Dendritic cell treated with granulocyte-macrophage colony-stimulating factor and Interleukin-4, amounts not matched to agents 40 ng/mL and 50 ng/mL, for 4 days (primary cell): ENCODE data around the gene PXDC1.
"Not testable (repeated sequence)": the region's sequence is repeated elsewhere in the genome, so short reads cannot be mapped to it uniquely, and the experiment has no call there.

Source experiments
- H3K27ac Mint-ChIP-seq: one replicate; pipeline ENCODE4 v1.8.0; 2022; ENCODE audit warnings: mild to moderate bottlenecking, mixed read lengths
- H3K27me3 Mint-ChIP-seq: one replicate; pipeline ENCODE4 v1.8.0; 2022; ENCODE audit warnings: mild to moderate bottlenecking, mixed read lengths
- H3K36me3 Mint-ChIP-seq: one replicate; pipeline ENCODE4 v1.8.0; 2022; ENCODE audit warnings: low read depth, mixed read lengths
- H3K4me1 Mint-ChIP-seq: one replicate; pipeline ENCODE4 v1.8.0; 2022; ENCODE audit warnings: low read depth, mixed read lengths
- H3K4me3 Mint-ChIP-seq: one replicate; pipeline ENCODE4 v1.8.0; 2022; ENCODE audit warnings: mild to moderate bottlenecking, moderate library complexity, mixed read lengths
- H3K9me3 Mint-ChIP-seq: one replicate; pipeline ENCODE4 v1.8.0; 2022; ENCODE audit warnings: mixed read lengths
- intact Hi-C: fragments of 100-400 bp; cut with micrococcal nuclease; formaldehyde crosslinking; loops from one replicate; pipeline ENCODE4 v1.15.0; 2022

Gene PXDC1

DNA sequence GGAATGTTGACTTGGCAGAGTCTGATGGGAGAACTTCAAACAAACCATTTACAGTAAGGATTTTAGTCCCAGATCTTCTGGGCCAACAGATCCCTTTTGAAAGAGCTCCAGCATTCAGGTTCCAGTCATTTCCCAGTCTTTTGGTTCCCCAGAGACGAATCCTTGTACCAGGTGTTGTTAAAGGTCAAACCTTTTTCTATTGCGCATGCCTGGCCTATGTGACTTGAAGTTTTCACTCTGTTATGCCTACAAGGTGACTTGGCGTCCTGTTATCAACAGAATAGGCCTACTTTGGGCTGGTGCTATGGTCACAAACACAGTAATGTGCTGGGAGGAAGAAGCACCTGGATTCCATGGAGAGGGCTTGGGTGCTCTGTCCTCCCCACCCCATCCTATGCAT, 52.3 kb downstream of the PXDC1 start:
- Mint-ChIP-seq H3K27ac (no peak overlapping the region), H3K36me3 (no peaks in the 10 kb centered on the region), H3K27me3 (peaks cover 11% of the 10 kb centered on the region), H3K4me3 (no peak overlapping the region), H3K9me3 (no peaks in the 10 kb centered on the region), H3K4me1 (no peaks in the 10 kb centered on the region)
- intact Hi-C loops = no loop called here

GRCh38 chr6:3698021-3698420, 53.5 kb downstream of the PXDC1 start:
- intact Hi-C loops = no loop called here
- H3K4me3 Mint-ChIP-seq = no peak overlapping the region
- H3K9me3 Mint-ChIP-seq = no peaks in the 10 kb centered on the region
- H3K27me3 Mint-ChIP-seq = peaks cover 11% of the 10 kb centered on the region
- no peaks in the 10 kb centered on the region for H3K4me1 Mint-ChIP-seq
- H3K27ac Mint-ChIP-seq = no peak overlapping the region
- no peaks in the 10 kb centered on the region for H3K36me3 Mint-ChIP-seq

DNA sequence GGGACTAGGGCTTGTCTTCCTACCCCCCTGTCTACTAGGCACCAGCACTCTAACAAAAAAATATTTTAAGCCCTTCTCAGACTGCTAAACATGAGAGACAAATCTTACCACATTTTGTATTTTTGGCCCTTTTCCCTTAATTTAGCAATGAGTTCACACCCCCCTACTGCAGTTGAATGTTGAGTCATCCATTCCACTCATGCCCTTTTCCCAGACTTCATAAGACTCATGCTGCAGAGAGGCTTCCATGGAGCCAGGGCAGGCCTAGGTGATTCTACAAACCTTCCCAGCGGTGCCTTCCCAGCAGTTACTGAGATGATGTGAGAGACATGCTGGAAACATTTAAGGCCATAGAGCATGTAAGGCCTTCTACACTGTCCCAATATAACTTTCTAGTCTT, 53.9 kb downstream of the PXDC1 start:
- no peaks in the 10 kb centered on the region for H3K36me3 Mint-ChIP-seq
- intact Hi-C loops = no loop called here
- H3K4me3 Mint-ChIP-seq = no peak overlapping the region
- H3K27ac Mint-ChIP-seq = no peak overlapping the region
- H3K4me1 Mint-ChIP-seq = no peaks in the 10 kb centered on the region
- no peaks in the 10 kb centered on the region for H3K9me3 Mint-ChIP-seq
- peaks cover 11% of the 10 kb centered on the region for H3K27me3 Mint-ChIP-seq

DNA sequence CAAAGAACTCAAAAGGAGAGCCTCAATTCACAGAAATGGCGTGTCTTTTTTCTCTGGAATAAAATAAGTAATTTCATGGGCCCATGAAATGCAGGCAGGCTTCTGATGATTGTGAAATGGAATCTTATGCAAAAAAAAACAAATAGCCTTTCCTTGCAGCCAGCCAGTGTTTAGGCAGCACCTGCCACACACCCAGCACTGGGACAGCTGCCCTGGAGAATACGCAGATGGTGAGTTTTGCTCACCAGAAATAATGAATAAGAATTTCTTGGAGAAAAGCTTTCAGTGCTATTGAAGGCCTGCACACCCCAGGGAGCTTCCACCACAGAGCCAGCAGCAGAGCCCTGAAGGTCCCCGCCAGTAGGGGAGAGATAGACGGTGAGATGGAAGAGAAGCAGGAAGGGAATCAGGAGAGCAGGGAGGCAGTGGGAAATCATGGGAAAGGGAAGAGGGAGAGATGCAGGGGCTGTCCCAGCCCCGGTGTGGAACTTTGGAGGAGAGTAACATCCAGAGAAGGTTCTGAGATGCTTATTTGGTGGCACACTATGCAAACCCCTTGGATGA, 54.9 kb downstream of the PXDC1 start:
- H3K9me3 Mint-ChIP-seq = no peaks in the 10 kb centered on the region
- H3K36me3 Mint-ChIP-seq = no peaks in the 10 kb centered on the region
- peaks cover 11% of the 10 kb centered on the region for H3K27me3 Mint-ChIP-seq
- intact Hi-C loops = no loop called here
- no peak overlapping the region for H3K27ac Mint-ChIP-seq
- no peaks in the 10 kb centered on the region for H3K4me1 Mint-ChIP-seq
- no peak overlapping the region for H3K4me3 Mint-ChIP-seq

DNA sequence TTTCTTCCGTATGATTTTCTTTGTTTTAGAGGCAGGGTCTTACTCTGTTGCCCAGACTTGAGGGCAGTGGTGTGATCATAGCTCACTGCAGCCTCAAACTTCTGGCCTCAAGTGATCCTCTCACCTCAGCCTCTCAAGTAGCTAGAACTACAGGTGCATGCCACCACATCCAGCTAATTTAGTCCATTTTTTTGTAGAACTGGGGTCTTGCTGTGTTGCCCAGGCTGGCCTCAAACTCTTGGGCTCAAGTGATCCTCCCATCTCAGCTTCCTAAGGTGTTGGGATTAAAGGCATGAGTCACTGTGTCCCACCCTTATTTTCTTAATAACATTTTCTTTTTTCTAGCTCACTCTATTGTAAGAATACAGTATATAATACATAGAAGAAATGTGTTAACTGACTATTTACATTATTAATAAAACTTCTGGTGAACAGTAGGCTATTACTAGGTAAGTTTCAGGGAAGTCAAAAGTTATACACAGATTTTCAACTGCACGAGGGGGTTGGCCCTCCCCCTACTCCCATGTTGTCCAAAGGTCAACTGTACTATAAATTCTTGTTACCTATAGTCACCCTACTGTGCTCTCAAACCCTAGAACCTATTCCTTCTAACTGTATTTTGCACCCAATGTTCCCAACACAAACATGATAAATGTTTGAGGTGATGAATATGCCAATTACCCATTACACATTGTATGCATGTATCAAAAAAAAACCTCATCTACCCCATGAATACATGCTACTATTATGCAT, 56.3 kb downstream of the PXDC1 start:
- Mint-ChIP-seq H3K27ac (no peak overlapping the region), H3K27me3 (peaks cover 11% of the 10 kb centered on the region), H3K4me1 (no peaks in the 10 kb centered on the region), H3K36me3 (no peaks in the 10 kb centered on the region), H3K9me3 (no peaks in the 10 kb centered on the region), H3K4me3 (no peak overlapping the region)
- intact Hi-C loops = no loop called here

DNA sequence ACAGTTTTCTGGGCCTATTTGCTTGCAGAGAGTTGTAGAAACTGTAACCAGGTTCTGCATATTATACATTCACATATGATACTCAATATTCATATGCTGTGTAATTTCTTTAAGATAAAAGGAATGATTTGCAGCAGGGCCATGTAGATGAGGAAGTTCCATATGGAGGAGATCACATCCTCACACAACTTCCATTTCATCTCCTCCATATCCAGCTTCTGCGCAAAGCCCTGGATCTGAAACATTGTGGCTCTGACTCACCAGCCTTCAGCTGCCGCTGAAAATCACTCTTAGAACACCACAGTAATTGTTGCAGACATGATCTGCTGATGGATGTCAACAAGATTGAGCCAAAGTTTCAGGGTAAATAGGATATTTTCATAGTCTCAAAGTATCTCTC, 57.7 kb downstream of the PXDC1 start:
- Mint-ChIP-seq H3K4me1 (no peaks in the 10 kb centered on the region), H3K27me3 (peaks cover 11% of the 10 kb centered on the region), H3K4me3 (no peak overlapping the region), H3K27ac (no peak overlapping the region), H3K9me3 (no peaks in the 10 kb centered on the region), H3K36me3 (no peaks in the 10 kb centered on the region)
- intact Hi-C loops = no loop called here

- H3K4me3 Mint-ChIP-seq = no peak overlapping the region
Measured at GRCh38 chr6:3690506-3690905, 61.0 kb downstream of the PXDC1 start.

DNA sequence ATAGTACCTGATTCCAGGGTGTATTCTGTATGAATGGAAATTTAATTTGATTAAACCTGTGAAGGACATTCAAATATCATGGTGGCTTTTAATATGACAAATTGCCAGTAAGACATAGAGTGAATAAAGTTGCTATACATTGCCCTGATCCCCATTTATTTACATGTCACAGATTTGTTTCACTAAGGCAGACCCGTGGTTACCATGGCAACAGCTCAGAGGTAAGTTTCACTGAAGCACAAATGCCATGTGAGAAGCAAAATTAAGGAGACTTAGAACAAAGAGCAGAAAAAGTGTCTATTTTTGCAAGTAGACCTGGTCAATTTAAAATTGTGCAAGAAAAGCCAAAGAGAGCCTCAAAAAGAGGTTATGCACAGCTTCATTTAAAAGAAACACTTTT, 63.7 kb downstream of the PXDC1 start:
- H3K4me1 Mint-ChIP-seq = no peaks in the 10 kb centered on the region
- H3K27me3 Mint-ChIP-seq = no peaks in the 10 kb centered on the region
- H3K27ac Mint-ChIP-seq = no peak overlapping the region
- no peaks in the 10 kb centered on the region for H3K36me3 Mint-ChIP-seq
- H3K4me3 Mint-ChIP-seq = no peak overlapping the region
- no peaks in the 10 kb centered on the region for H3K9me3 Mint-ChIP-seq
- intact Hi-C loops = no loop called here

More at GRCh38 chr6:3690506-3690905, 61.0 kb downstream of the PXDC1 start:
- Mint-ChIP-seq H3K4me1 (no peaks in the 10 kb centered on the region), H3K9me3 (no peaks in the 10 kb centered on the region), H3K27me3 (peaks cover 3% of the 10 kb centered on the region), H3K27ac (no peak overlapping the region), H3K36me3 (no peaks in the 10 kb centered on the region)
- intact Hi-C loops = no loop called here

GRCh38 chr6:3683331-3683730, 68.2 kb downstream of the PXDC1 start:
- peaks cover 4% of the 10 kb centered on the region for H3K27me3 Mint-ChIP-seq
- H3K27ac Mint-ChIP-seq = no peak overlapping the region

DNA sequence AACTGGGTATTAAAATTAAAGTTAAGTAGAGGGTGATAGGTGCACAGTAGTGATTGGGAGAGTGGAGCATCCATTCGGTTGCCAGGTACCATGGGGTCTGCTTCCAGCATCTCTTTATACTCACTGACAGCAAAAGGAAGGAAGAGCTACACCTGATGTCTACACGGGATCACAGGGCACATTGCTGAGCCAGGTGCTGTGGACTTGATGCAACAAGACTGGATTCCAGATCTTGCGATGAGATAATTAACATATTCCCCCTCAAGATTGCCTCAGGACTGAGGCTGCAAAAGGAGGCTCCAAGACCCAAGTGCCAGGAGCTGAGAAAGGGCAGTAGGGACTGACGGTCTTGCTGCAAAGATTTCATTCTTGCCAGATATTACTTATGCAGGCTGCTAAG, 72.6 kb downstream of the PXDC1 start:
- no peak overlapping the region for H3K27ac Mint-ChIP-seq
- peaks cover 6% of the 10 kb centered on the region for H3K27me3 Mint-ChIP-seq
- no peaks in the 10 kb centered on the region for H3K36me3 Mint-ChIP-seq
- no peaks in the 10 kb centered on the region for H3K4me1 Mint-ChIP-seq
- H3K4me3 Mint-ChIP-seq = no peak overlapping the region
- intact Hi-C loops = no loop called here
- H3K9me3 Mint-ChIP-seq = peaks cover 9% of the 10 kb centered on the region

More at GRCh38 chr6:3683331-3683730, 68.2 kb downstream of the PXDC1 start:
- no peaks in the 10 kb centered on the region for H3K36me3 Mint-ChIP-seq
- no peak overlapping the region for H3K4me3 Mint-ChIP-seq
- H3K4me1 Mint-ChIP-seq = no peaks in the 10 kb centered on the region
- peaks cover 9% of the 10 kb centered on the region for H3K9me3 Mint-ChIP-seq
- intact Hi-C loops = no loop called here

GRCh38 chr6:3677751-3678150, 73.8 kb downstream of the PXDC1 start:
- intact Hi-C loops, H3K9me3 Mint-ChIP-seq: not testable (repeated sequence)

GRCh38 chr6:3677351-3677750, 74.2 kb downstream of the PXDC1 start:
- H3K27me3 Mint-ChIP-seq = not testable (repeated sequence)

More at GRCh38 chr6:3677751-3678150, 73.8 kb downstream of the PXDC1 start:
- H3K27ac Mint-ChIP-seq, H3K4me3 Mint-ChIP-seq, H3K36me3 Mint-ChIP-seq, H3K4me1 Mint-ChIP-seq, H3K27me3 Mint-ChIP-seq: not testable (repeated sequence)

More at GRCh38 chr6:3677351-3677750, 74.2 kb downstream of the PXDC1 start:
- H3K36me3 Mint-ChIP-seq, H3K9me3 Mint-ChIP-seq, H3K4me3 Mint-ChIP-seq, H3K27ac Mint-ChIP-seq, intact Hi-C loops, H3K4me1 Mint-ChIP-seq: not testable (repeated sequence)
